ENCODE measurements around the gene CELSR1. TPM values are rescaled to one million over a fixed set of nuclear protein-coding genes. Genes with fewer than 3 reads are reported as not detected.
"Not testable (repeated sequence)": the region's sequence is repeated elsewhere in the genome, so short reads cannot be mapped to it uniquely, and the experiment has no call there.

The CELSR1 gene
- total and polyA plus RNA-seq, 9 donors, result 0.63 to 25.2 (median 2.9) TPM

DNA sequence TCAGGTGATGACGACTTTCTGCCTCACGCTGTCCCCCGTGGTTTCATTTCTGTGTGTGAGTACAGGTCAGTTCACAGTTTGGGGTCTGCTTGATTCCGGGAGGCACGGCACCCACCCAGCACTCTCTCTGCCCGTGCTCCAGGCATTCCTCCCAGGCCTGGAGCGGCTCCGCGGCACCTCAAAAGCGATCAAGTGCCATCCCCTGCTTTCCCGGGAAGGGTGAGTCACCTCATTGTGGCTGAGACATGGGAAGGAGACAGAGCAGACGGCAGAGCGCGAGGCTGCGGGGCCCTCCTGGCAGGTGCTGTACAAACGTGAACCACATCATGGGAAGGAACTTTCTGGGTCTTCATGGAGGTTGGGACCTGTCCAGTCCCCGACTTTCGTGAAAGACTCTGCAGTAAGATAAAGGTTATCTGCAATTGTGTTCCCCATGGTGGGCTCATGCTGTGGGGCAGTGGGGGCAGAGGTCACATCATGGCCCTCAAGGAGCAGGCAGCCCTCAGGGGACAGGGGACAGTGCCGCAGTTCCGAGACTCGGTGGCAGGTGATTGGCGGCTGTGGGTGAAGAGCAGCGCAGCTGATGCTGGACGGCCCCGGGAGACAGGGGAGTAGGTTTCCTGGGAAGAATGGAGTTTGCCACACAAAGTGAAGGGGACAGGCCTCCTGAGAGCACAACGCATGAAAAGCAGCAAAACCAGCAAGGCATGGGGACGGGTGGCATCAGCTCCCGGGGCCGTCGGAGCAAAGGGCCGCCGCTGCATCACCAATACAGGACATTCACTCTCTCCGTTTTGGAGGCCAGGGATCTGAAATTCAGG lies 65.3 kb downstream of the CELSR1 start:
- Histone ChIP-seq H3K9me3 (no peaks in the 10 kb centered on the region), H3K4me1 (ENCODE audit: insufficient read depth) (no peaks in the 10 kb centered on the region), H3K27ac (no peak overlapping the region), H3K27me3 (no peaks in the 10 kb centered on the region), H3K4me3 (no peak overlapping the region), H3K36me3 (no peaks in the 10 kb centered on the region)
- TF ChIP-seq, protein P1, sequence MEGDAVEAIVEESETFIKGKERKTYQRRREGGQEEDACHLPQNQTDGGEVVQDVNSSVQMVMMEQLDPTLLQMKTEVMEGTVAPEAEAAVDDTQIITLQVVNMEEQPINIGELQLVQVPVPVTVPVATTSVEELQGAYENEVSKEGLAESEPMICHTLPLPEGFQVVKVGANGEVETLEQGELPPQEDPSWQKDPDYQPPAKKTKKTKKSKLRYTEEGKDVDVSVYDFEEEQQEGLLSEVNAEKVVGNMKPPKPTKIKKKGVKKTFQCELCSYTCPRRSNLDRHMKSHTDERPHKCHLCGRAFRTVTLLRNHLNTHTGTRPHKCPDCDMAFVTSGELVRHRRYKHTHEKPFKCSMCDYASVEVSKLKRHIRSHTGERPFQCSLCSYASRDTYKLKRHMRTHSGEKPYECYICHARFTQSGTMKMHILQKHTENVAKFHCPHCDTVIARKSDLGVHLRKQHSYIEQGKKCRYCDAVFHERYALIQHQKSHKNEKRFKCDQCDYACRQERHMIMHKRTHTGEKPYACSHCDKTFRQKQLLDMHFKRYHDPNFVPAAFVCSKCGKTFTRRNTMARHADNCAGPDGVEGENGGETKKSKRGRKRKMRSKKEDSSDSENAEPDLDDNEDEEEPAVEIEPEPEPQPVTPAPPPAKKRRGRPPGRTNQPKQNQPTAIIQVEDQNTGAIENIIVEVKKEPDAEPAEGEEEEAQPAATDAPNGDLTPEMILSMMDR (IDR thresholded peaks at IDR 0.05), result no peak
- TF ChIP-seq POLR2A (IDR thresholded peaks at IDR 0.05), result no peak
- no peak for TF ChIP-seq EP300 (IDR thresholded peaks at IDR 0.05)
- intact Hi-C loops (cut with DNase I), result no loop called here
- WGBS, 3 donors, result 88 to 91% (median 88%) methylated on average over 33 of the region's 33 CpGs
- DNase-seq, result no peak

GRCh38 chr22:46471330-46471729 lies 66.1 kb downstream of the CELSR1 start:
- H3K9me3 ChIP-seq; DNase-seq; H3K27ac ChIP-seq; H3K27me3 ChIP-seq; intact Hi-C loops (cut with DNase I); H3K4me1 ChIP-seq (ENCODE audit: insufficient read depth); H3K36me3 ChIP-seq; H3K4me3 ChIP-seq: not testable (repeated sequence)
- 81 to 90% (median 85%) methylated on average over 6 of the region's 6 CpGs for WGBS, 3 donors

DNA sequence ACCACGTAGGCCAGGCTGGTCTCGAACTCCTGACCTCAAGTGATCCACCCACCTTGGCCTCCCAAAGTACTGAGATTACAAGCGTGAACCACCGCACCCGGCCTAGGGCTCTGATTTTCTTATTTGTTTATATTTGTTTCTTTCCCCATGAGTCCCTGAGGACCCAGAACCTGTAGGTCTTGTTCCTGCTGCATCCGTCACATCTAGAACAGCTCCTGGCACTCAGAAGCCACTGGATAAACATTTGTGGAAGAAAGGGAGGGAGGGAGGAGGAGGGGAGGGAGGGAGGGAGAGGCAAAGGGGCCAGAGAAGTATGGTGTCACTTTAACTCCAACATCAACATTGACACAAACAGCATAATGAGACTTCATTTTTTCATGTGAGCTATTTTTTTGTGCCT lies 67.7 kb downstream of the CELSR1 start:
- no peaks in the 10 kb centered on the region for H3K4me1 ChIP-seq (ENCODE audit: insufficient read depth)
- H3K4me3 ChIP-seq, result no peak overlapping the region
- no peaks in the 10 kb centered on the region for H3K9me3 ChIP-seq
- 57 to 67% (median 61%) methylated on average over 6 of the region's 6 CpGs for WGBS, 3 donors
- H3K27me3 ChIP-seq, result no peaks in the 10 kb centered on the region
- H3K27ac ChIP-seq, result no peak overlapping the region
- intact Hi-C loops (cut with DNase I), result no loop called here
- no peak for DNase-seq
- TF ChIP-seq, protein P1 (IDR thresholded peaks at IDR 0.05), result no peak
- TF ChIP-seq EP300 (IDR thresholded peaks at IDR 0.05) (no peak), POLR2A (IDR thresholded peaks at IDR 0.05) (no peak)
- no peaks in the 10 kb centered on the region for H3K36me3 ChIP-seq

DNA sequence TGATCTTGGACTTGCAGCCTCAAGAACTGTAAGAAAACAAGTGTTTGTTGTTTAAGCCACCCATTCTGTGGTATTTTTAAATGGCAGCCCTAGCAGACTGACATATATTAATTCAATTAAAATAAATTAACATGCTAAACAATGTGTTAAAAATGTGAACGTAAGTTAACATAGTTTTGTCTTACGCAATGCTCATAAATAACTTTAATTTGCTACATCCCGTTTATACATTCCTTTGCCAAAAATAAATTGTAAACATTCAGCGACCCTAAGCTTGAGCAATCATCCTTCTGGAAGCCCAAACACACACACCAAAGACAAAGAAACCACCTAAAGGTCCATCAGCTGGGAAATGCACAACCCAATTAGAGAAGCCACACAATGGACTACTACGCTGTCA lies 70.4 kb downstream of the CELSR1 start:
- whole genome bisulfite sequencing, 3 donors, result 25 to 32% (median 30%) methylated on average over 5 of the region's 5 CpGs
- H3K9me3 ChIP-seq, result no peaks in the 10 kb centered on the region
- no peak overlapping the region for H3K27ac ChIP-seq
- H3K4me1 ChIP-seq (ENCODE audit: insufficient read depth), result no peaks in the 10 kb centered on the region
- intact Hi-C loops (cut with DNase I), result no loop called here
- TF ChIP-seq, protein P1 (IDR thresholded peaks at IDR 0.05), result no peak
- no peak for TF ChIP-seq POLR2A (IDR thresholded peaks at IDR 0.05)
- no peak for TF ChIP-seq EP300 (IDR thresholded peaks at IDR 0.05)
- no peaks in the 10 kb centered on the region for H3K27me3 ChIP-seq
- DNase-seq, result no peak
- H3K4me3 ChIP-seq, result no peak overlapping the region
- no peaks in the 10 kb centered on the region for H3K36me3 ChIP-seq

- intact Hi-C loops (cut with DNase I), result no loop called here
Observed at GRCh38 chr22:46466255-46466676, 71.2 kb downstream of the CELSR1 start.

More at GRCh38 chr22:46466255-46466676, 71.2 kb downstream of the CELSR1 start:
- no peaks in the 10 kb centered on the region for H3K36me3 ChIP-seq
- no peak for DNase-seq
- no peaks in the 10 kb centered on the region for H3K27me3 ChIP-seq
- H3K4me1 ChIP-seq (ENCODE audit: insufficient read depth), result no peaks in the 10 kb centered on the region
- 70 to 72% (median 71%) methylated on average over 10 of the region's 10 CpGs for WGBS, 3 donors
- TF ChIP-seq, protein P1 (IDR thresholded peaks at IDR 0.05), result no peak
- TF ChIP-seq POLR2A (IDR thresholded peaks at IDR 0.05) (no peak), EP300 (IDR thresholded peaks at IDR 0.05) (no peak)
- H3K4me3 ChIP-seq, result no peak overlapping the region
- H3K27ac ChIP-seq, result no peak overlapping the region
- no peaks in the 10 kb centered on the region for H3K9me3 ChIP-seq

Data from ovary (tissue), 9 donors.